B cell (primary cell): ENCODE data around the gene TNFAIP2. TPM values are rescaled to one million over a fixed set of nuclear protein-coding genes. Genes with fewer than 3 reads are reported as not detected.

ENCODE experiments used
- ATAC-seq: fragments of 200-7000 bp; cut with Tn5 transposase; one replicate; pipeline ENCODE4 v1.10.0; 2021; ENCODE audit warnings: low read depth, mild to moderate bottlenecking, moderate number of reproducible peaks, moderate library complexity
- CTCF ChIA-PET: fragments of 350-600 bp; sonication (Branson Sonifier 250); formaldehyde crosslinking; loops from one replicate; lab custom pipeline; 2021; ENCODE audit warnings: antibody characterized with exemption, inconsistent platforms; lab: Charles Lee
- POLR2A ChIA-PET: fragments of 350-600 bp; sonication (Branson Sonifier 250); formaldehyde crosslinking; loops from one replicate; lab custom pipeline; 2021; ENCODE audit warnings: antibody characterized with exemption; lab: Charles Lee
- DNase-seq: peaks from one replicate; pipeline ENCODE4 v3.0.0; 2013
- H2AFZ ChIP-seq: 2 replicates; pipeline ENCODE4 v1.6.1; 2012; ENCODE audit warnings: mild to moderate bottlenecking, low read depth, low read length; ENCODE audit not compliant: insufficient read depth, poor library complexity, severe bottlenecking
- H3K27ac ChIP-seq, 2 donors: 1 replicate in 1 of 2; 2 replicates in 1 of 2; pipeline ENCODE4 v1.5.1; 2012 to 2013; ENCODE audit warnings: low read length in 2 of 2, mild to moderate bottlenecking in 2 of 2, moderate library complexity in 1 of 2
- H3K27me3 ChIP-seq, 4 experiments: fragments of 200-600 bp in 1 of 4; sonication (generic) in 1 of 4; replicated peaks in 1 of 4; 1 replicate in 2 of 4; 2 replicates in 2 of 4; pipeline versions ENCODE4 v1.6.1 to v1.7.0; 2013 to 2016; ENCODE audit warnings: low read length in 3 of 4, mild to moderate bottlenecking in 2 of 4, mixed read lengths in 1 of 4, moderate library complexity in 1 of 4; ENCODE audit not compliant: insufficient read depth in 4 of 4, control insufficient read depth in 3 of 4; ENCODE audit errors: control extremely low read depth in 1 of 4
- H3K36me3 ChIP-seq, 2 experiments: replicated peaks in 1 of 2; 1 replicate in 1 of 2; 2 replicates in 1 of 2; pipeline versions ENCODE4 v1.6.1 to v1.7.1; 2013; ENCODE audit warnings: low read length in 1 of 2; ENCODE audit not compliant: insufficient read depth in 2 of 2, control insufficient read depth in 1 of 2; ENCODE audit errors: control extremely low read depth in 1 of 2, extremely low read depth in 1 of 2
- H3K4me1 ChIP-seq, 2 donors: fragments of 200-600 bp in 1 of 2; sonication (generic) in 1 of 2; 1 replicate in 1 of 2; 2 replicates in 1 of 2; pipeline versions ENCODE4 v1.5.1 to v1.6.1; 2013 to 2017; ENCODE audit warnings: low read length in 2 of 2; ENCODE audit not compliant: control insufficient read depth in 2 of 2, insufficient read depth in 2 of 2
- H3K4me2 ChIP-seq: replicated peaks from 2 replicates; pipeline ENCODE3; 2012; ENCODE audit warnings: mild to moderate bottlenecking, low read depth, low read length; ENCODE audit not compliant: poor library complexity, severe bottlenecking
- H3K4me3 ChIP-seq, 5 experiments: fragments of 200-600 bp in 1 of 5; sonication (generic) in 1 of 5; 1 replicate in 3 of 5; 2 replicates in 2 of 5; pipeline versions ENCODE4 v1.5.1 to v1.7.0; 2011 to 2016; ENCODE audit warnings: low read length in 4 of 5, mild to moderate bottlenecking in 4 of 5, low read depth in 2 of 5, control low read depth in 1 of 5, moderate library complexity in 1 of 5; ENCODE audit not compliant: insufficient read depth in 1 of 5; ENCODE audit errors: control extremely low read depth in 1 of 5, extremely low read depth in 1 of 5
- H3K79me2 ChIP-seq: fragments of 200-600 bp; sonication (generic); one replicate; pipeline ENCODE4 v1.6.0; 2016; ENCODE audit warnings: low read length; ENCODE audit not compliant: control insufficient read depth, insufficient read depth
- H3K9ac ChIP-seq: fragments of 200-600 bp; sonication (generic); 2 replicates; pipeline ENCODE4 v1.6.1; 2017; ENCODE audit warnings: mild to moderate bottlenecking, low read length, moderate library complexity
- H3K9me3 ChIP-seq, 3 donors: one replicate each; pipeline versions ENCODE4 v1.6.1 to v1.7.1; 2013; ENCODE audit warnings: low read length in 2 of 3; ENCODE audit not compliant: control insufficient read depth in 2 of 3, insufficient read depth in 1 of 3; ENCODE audit errors: control extremely low read depth in 1 of 3
- H4K20me1 ChIP-seq: 2 replicates; pipeline ENCODE4 v1.6.0; 2012; ENCODE audit warnings: mild to moderate bottlenecking, low read length; ENCODE audit not compliant: insufficient read depth, control insufficient read depth, poor library complexity, severe bottlenecking
- H3K27ac Mint-ChIP-seq: one replicate; pipeline ENCODE4 v1.8.0; 2021; ENCODE audit warnings: mixed read lengths
- H3K27me3 Mint-ChIP-seq: one replicate; pipeline ENCODE4 v1.8.0; 2021; ENCODE audit warnings: mixed read lengths
- H3K4me1 Mint-ChIP-seq: one replicate; pipeline ENCODE4 v1.8.0; 2021; ENCODE audit warnings: mixed read lengths
- H3K4me3 Mint-ChIP-seq: one replicate; pipeline ENCODE4 v1.8.0; 2021; ENCODE audit warnings: mixed read lengths
- H3K9me3 Mint-ChIP-seq: one replicate; pipeline ENCODE4 v1.8.0; 2022; ENCODE audit warnings: mixed read lengths; ENCODE audit not compliant: insufficient read depth
- CTCF ChIP-seq: fragments of 200-600 bp; IDR thresholded peaks from one replicate; pipeline ENCODE4 v1.8.0; 2022; ENCODE audit warnings: antibody characterized with exemption, mild to moderate bottlenecking
- EZH2 ChIP-seq: IDR thresholded peaks from 2 replicates; pipeline ENCODE4 v1.6.1; 2012; ENCODE audit warnings: borderline replicate concordance, low read depth, mild to moderate bottlenecking, moderate library complexity, low read length; ENCODE audit not compliant: insufficient read depth, poor library complexity, severe bottlenecking
- WGBS: methylation state at CpG from one replicate; pipeline ENCODE4 v1.1.5; 2013; ENCODE audit warnings: missing lambda C conversion rate; ENCODE audit not compliant: insufficient coverage; 5-methylcytosine and 5-hydroxymethylcytosine counted together
- intact Hi-C: fragments of 100-400 bp; cut with micrococcal nuclease; formaldehyde crosslinking; loops from one replicate; pipeline ENCODE4 v1.10.0; 2022
- polyA plus RNA-seq: library from polyadenylated mRNA; depleted of rRNA; stranded (reverse); fragments of >200 nt; gene quantifications from 2 replicates; pipeline ENCODE4 v1.2.3, GENCODE V29; 2012
- total RNA-seq, 2 donors: library from RNA; stranded (reverse); fragments of 120-200 nt in 1 of 2; gene quantifications; 1 replicate in 1 of 2; 2 replicates in 1 of 2; pipeline versions ENCODE4 v1.2.3 to v1.2.4, GENCODE V29; 2013 to 2022

Gene TNFAIP2
- total and polyA plus RNA-seq, 2 donors (not counting 1 experiment from before 2014, with no cell fraction given): 1.5 to 9.0 TPM

GRCh38 chr14:103073876-103074728 is 49.2 kb upstream of the TNFAIP2 start:
- ATAC-seq (no peak), DNase-seq (peak; percentile 28)
- no peaks in the 10 kb centered on the region for H3K36me3 ChIP-seq
- H4K20me1 ChIP-seq: no peaks in the 10 kb centered on the region
- Mint-ChIP-seq H3K9me3 (no peaks in the 10 kb centered on the region), H3K27ac (peak overlapping the region; percentile 32), H3K4me3 (peak overlapping the region; percentile 66), H3K4me1 (peaks cover 7% of the 10 kb centered on the region), H3K27me3 (peaks cover 3% of the 10 kb centered on the region)
- intact Hi-C loops: loop anchor here (2.0 kb wide), 1 partner anchor 17 kb away; no protein-coding TSS in a partner anchor
- CTCF ChIA-PET: interaction anchor here (0.6 to 2.4 kb wide), 9 partner anchors 11 to 380 kb away, joined by 3 to 18 read pairs (median 4); no protein-coding TSS in a partner anchor
- H3K4me3 ChIP-seq: no peak overlapping the region
- no peaks in the 10 kb centered on the region for H3K79me2 ChIP-seq
- H3K4me1 ChIP-seq: peaks cover 10 to 22% of the 10 kb centered on the region in 2 donors
- H2AFZ ChIP-seq: no peak overlapping the region
- H3K27me3 ChIP-seq: peaks cover 0 to 14% (median 3%) of the 10 kb centered on the region in 4 experiments
- peaks cover 0 to 3% (median 0%) of the 10 kb centered on the region in 3 donors for H3K9me3 ChIP-seq
- no peak overlapping the region for H3K4me2 ChIP-seq
- no peak overlapping the region for H3K9ac ChIP-seq
- H3K27ac ChIP-seq: no peak overlapping the region
- WGBS: 60% methylated on average over 16 of the region's 21 CpGs
- no peak for TF ChIP-seq CTCF
- TF ChIP-seq EZH2: no peak
- POLR2A ChIA-PET: interaction anchor here (0.6 kb wide), 1 partner anchor 525 kb away, joined by 3 read pairs; no protein-coding TSS in a partner anchor
